GM18517 (cell line): Measurements from ENCODE around the gene MTLN.
"Not testable (repeated sequence)": the region's sequence is repeated elsewhere in the genome, so short reads cannot be mapped to it uniquely, and the experiment has no call there.

Experiments
- ATAC-seq: cut with Tn5 transposase; IDR thresholded peaks from one replicate; pipeline ENCODE4 v1.9.1; 2021; ENCODE audit warnings: mild to moderate bottlenecking, moderate library complexity; ENCODE audit not compliant: unreplicated experiment

MTLN gene, protein sequence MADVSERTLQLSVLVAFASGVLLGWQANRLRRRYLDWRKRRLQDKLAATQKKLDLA

DNA sequence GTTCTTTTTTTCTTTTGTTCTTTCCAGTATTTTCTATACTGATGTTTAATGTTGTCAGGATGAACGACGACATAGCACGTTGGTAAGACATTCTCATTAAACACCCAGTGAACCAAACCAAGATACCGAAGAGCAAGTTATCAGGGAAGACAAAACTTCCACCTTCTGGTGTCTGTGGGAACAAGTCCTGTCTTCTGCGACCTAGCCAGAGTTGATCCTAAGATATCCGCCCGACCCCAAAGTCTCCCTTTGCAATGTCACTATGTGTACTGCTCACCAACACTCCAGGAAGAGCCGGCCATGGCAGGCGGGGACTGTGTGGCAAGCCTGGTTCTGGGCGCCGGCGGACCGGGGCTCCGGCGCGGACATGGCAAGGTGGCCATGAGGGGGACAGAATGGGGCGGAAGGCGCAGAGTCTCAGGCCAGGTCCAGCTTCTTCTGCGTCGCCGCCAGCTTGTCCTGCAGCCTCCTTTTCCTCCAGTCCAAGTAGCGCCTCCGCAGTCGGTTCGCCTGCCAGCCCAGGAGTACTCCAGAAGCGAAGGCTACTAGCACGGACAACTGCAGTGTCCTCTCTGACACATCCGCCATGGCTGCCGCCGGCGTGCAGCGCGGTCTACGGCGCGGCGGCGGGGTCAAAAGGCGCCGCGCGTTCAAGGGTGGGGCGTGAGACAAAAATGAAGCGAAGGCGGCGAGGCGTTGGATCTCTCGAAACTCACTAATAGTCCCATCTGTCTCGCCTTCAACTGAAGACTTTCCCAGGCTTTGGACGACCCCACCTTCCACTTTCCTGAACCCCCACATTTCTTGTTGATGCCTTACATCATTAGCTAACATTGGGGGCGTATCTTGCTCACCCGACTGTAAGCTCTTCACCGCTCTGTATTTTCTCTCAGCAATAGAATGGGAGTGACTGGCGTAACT, at the start of gene MTLN:
Gene MTLN, minus strand, starts transcription at position 610 of the 921 bp plus-strand sequence. Its CDS starts 22 bp downstream, at position 588.
- peak; percentile 83 for ATAC-seq

DNA sequence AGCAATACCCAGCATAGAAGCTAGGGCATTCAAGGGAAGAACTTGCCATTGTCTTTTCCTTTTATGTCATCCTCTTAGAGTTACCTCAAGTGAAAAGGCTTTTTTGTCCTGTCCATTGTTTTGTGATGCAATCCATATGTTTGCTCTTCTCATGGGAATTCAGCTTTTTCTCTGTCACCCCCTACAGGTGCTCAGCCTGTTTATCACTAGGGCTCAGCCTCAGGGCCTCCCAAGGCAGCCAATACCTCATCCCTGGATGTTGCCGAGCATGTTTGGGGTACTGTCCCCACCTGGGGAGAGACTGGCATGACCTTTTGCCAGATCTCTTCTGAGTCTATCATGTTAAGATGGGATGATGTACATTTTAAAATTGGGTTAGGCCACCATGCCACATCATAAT, 49.6 kb upstream of the MTLN start:
- not testable (repeated sequence) for ATAC-seq

DNA sequence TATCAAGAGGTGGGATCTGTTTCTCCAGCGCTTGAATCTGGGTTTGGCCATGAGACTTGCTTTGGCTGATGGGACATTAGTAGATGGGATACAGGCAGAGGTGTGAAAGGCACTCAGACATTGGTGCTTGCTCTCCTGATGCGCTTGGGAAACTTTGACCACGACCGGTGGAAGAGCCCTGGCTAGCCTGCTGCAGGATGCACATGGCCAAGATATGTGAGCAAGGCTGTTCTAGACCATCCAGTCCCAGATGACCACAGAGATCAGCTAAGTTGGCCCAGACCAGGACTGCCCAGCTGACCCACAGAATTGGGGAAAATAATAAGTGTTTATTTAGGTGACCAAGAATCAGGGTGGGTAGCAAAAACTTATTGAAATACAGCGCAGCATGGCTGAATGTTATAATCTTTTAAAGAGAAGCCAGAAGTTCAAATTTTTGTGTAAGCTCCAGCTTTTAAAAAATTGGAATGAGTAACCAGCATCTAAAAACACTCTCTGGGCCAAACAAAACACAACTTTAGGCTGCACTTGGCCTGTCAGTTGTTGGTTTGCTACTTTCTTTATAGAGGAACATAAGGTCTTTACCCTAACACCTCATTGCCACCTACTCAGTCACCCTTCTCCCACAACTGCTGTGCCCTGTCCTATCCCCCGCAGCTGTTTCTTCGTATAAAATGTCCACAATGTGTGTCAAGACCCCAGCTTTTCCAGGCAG, 35.9 kb upstream of the MTLN start:
- not testable (repeated sequence) for ATAC-seq

DNA sequence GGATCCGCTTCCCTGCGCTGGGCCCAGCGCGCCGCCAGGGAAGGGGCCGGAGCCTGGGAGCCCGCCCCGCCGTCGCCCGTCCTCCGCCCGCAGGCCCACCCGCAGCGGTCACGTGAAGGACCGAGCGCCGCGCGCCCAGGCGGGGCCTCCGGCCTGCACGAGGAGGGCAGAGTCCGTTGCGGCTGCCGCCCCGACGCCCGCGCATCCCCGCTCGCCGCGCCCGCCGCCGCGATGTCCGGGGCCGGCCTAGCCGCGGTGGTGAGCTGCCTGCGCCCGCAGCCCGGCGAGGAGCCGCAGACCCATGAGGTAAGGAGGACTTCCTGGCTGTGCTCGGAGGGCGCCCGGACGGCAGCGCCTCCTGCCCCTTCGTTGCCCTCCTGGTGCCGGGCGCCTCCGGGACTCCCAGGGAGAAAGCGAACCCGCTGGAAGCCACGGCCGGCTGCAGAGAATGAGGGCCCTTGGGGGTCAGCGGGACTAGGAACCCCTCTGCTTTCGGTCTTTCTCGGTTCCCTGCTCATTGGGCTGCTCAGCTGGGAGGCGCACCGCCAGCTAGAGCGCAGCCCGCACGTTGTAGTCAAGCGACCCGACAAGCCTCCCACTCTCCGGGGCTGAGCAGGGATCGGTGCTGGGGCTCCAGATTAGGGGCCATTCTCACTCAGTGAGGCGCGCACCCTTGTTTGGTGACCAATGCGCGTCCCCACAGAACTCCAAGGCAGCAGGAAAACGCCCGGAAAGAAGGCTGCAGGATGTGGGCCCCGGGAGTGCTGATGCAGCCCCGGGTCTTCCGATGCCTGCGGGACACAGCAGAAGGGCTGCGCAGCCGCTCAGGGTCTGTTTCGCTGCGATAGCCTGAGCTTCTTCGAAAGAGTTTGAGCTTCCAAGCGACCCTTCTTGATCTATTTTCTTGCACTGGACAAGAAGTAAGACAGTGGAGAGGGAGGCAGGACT, 33.4 kb upstream of the MTLN start:
- not testable (repeated sequence) for ATAC-seq

DNA sequence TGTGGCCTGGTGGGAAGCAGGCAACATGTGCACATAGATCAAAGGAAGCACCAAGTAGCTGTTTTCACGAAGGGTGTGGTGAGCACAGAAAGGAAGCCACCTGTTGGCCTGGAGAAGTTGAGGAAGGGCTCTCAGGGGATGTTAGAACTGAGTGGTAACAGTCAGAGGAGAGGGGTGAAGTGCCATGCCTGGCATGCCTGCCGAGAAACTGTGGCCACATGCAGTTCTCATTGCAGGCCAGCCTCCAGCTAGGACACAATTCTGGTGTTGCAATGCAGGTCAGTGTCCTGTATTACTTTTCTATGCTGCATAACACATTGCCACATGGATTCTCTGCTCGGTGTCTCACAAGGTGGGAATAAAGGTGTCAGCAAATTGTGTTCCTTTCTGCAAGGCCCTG, 30.9 kb upstream of the MTLN start:
- ATAC-seq, result not testable (repeated sequence)

DNA sequence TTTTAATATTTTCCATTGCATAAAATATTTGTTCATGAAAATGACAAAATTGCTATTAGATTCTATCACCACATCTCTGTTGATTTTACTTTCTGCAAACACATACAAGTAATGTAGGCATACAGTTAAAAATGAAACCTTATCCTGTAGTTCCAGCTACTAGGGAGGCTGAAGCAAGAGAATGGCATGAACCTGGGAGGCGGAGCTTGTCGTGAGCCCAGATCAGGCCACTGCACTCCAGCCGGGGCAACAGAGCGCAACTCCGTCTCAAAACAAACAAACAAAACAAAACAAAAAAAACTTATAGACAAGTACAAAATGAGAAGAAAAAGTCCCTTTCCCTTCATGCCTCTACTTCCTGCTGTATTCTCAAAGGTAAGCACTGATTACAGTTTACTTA, 22.2 kb upstream of the MTLN start:
- ATAC-seq, result not testable (repeated sequence)

DNA sequence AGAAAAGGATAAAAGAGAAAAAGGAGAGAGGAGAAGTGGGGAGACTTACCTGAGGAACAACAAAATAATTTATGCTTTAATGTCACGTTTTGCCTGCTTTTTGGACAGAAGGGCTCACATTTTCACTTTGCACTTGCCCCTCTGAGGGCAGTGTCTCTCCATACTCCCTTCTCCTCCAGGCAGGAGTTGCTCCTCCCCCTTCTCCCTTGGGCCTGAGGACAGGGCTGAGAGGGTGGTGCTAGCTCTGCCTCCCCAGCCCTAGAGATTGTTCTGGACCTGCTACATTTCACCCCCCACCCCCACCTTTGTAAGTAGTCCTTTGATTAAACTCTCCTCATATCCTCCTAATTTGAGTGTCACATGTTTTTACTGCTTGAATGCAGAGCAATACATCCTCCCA, 17.5 kb upstream of the MTLN start:
- not testable (repeated sequence) for ATAC-seq

DNA sequence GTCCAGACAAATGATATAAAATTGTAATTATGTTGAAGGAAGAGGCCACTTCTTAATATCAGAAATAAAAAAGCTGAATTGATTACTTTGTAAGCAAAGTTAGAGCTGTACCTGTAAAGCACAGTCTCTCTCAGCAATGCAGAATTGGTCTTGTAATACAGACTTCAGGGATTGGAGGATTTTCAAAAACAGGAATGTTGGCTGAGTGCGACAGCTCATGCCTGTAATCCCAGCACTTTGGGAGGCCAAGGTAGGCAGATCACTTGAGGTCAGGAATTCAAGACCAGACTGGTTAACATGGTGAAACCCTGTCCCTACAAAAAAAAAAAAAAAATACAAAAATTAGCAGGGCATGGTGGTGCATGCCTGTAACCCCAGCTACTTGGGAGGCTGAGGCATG, 10.3 kb upstream of the MTLN start:
- ATAC-seq, result not testable (repeated sequence)

DNA sequence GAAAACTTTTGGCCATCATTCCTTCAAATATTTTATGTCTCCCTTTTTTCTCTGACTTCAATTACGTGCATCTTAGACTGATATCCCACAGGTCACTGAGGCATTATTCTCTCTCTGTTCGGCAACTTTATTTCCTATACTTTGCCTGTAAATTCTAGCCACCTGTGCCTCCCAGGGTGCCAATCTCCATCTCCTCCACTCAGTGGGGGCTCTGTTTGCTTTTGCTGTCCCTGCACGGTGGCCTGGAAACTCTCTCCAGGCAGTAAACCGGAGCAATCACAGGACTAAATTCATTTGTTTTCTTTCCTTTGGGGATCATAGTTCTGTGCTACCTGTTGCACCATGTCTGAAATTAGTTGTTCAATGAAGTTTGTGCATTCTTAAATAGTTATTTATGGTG, 9.6 kb upstream of the MTLN start:
- ATAC-seq, result no peak

DNA sequence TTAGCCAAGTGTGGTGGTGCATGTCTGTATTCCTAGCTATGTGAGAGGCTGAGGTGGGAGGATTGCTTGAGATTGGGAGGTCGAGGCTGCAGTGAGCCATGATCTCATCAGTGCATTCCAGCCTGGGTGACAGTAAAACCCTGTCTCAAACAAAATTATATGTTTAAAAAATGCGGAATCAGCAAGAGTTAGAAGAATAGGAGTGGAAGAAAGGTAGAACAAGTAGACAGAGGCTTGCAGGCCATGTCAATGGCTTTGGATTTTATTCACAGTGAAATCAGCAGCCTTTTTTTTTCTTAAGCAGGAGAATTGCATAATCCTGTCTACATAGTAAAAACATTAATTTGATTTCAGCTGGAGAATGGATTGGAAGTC, 7.8 kb upstream of the MTLN start:
- ATAC-seq, result no peak

DNA sequence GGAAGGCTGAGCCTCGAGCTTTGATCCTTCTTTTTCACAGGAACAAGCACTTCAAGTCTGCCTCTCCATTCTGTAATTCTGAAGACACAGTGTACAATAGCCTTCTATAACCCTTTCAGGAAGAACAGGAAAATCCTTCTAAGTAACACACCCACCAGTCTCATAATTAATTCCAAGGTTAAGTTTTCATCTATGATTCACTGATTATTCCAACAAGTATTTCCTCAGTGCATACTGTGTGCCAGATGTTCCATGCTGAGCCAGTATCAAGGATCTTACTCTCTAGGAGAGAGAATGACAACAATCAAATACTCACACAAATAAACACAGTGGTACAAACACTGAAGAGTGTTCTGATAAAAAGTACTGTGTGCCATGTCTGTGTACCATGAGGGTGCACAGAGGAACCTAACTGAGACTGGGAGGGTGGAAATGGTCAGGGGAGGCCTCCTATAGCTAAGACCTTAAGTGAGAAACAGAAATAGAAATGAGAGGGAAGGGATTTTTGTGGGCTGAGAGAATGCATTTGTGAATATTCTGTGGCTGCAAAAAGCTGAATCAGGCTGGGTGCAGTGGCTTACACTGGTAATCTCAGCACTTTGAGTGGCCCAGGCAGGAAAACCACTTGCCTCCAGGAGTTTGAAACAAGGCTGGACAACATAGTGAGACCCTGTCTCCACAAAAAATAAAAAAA, 7.3 kb upstream of the MTLN start:
- ATAC-seq, result no peak

DNA sequence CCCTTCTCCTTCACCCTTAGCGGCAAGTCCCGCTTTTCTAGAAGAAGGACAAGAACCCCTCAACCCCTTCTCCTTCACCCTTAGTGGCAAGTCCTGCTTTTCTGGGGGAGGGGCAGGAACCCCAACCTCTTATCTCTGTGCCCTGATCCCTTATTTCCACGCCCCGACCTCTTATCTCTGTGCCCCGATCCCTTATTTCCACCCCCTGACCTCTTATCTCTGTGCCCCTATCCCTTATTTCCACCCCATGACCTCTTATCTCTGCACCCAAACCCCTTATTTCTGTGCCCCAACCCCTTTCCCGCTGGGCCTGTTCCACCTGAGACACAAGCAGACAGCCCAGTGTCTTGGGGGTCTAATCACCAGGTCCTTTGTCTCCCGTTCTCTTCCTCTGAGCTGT, 6.5 kb upstream of the MTLN start:
- ATAC-seq, result not testable (repeated sequence)

DNA sequence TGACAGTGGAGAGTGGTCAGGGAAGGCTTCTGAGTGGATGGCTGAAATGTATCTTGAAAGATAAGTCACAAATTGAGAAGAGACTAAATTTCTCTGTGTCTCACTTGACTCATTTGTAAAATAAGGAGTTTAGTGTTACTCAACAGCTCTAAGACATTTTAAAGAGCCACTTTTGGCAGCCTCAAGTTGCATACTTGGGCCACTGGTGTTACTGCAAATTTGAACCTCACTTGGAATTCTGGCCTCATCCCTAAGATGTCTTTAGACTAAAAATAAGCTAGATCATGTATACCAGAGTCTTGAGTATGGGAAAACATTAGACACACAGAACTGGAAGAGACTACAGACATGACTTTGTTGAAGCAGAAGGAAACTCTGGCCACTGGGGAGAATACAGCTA, 4.5 kb upstream of the MTLN start:
- no peak for ATAC-seq

DNA sequence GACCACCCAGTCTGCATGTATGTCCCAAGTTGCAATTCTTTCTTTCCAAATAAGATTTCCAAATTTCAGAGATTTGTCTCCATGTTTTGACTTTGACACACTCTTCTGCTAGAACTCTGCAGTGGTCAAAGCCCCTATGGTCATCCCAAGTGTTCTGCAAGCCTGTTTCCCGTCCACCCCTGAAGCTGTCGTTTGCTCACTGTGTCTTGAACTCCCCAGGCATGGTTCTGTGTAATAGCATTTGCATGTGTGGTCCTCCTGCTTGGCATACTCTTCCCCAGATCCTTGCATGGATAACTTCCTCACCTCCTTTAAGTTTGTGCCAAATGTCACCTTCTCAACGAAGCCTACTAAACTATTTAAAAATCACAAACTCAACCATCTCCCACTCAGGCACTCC, 3.9 kb upstream of the MTLN start:
- no peak for ATAC-seq

DNA sequence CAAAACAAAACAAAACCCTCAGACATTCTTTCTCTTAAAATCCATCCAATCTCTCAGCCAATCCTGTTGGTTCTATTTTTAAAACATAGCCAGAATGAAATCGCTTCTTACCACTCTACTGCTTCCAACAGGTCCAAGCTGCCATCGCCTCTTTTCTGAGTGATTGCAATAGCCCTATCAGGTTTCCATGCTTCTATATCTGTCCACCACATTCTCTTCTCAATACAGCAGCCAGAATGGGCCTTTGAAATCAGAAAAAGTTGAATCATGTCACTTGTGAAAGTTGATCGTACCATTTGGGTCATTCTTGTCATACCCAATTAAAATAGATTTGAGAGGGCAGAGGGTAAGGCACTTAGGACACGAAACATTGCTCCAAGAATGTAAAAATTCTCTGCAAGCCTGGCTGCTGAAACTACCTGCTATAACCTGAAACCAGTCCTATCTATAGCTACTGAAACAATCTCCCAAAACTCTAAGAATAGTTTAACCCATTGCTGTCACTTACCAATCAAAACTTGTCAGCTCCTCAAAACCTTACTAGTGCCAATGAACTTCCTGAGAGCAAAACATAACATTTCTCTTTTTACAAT, 3.3 kb upstream of the MTLN start:
- no peak for ATAC-seq

DNA sequence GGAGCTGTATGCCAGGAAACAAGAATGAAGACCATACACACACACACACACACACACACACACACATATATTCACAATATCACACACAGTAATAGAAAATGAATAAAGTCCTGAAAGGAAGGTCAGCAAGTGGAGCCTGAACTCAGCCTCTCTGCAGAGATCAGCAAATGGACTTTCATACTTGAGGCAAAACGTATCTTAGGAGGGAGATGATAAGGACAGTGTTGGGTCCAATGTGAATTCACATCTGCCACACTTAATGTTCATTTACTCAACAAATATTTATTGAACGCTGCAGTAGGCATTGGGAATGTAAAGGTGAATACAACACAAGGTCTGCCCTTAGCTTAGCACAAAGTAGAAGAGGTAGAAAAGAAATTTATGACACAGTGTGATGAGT, 2.7 kb upstream of the MTLN start:
- ATAC-seq, result no peak

DNA sequence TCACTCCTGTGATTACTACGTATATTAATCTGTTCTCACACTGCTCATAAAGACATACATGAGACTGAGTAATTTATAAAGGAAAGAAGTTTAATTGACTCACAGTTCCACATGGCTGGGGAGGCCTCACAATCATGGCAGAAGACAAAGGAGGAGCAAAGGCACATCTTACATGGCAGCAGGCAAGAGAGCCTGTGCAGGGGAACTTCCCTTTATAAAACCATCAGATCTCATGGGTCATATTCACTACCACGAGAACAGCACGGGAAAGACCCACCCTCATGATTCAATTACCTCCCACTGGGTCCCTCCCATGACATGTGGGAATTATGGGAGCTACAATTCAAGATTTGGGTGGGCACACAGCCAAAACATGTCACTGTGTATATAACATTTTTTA, 1.2 kb upstream of the MTLN start:
- ATAC-seq, result not testable (repeated sequence)

DNA sequence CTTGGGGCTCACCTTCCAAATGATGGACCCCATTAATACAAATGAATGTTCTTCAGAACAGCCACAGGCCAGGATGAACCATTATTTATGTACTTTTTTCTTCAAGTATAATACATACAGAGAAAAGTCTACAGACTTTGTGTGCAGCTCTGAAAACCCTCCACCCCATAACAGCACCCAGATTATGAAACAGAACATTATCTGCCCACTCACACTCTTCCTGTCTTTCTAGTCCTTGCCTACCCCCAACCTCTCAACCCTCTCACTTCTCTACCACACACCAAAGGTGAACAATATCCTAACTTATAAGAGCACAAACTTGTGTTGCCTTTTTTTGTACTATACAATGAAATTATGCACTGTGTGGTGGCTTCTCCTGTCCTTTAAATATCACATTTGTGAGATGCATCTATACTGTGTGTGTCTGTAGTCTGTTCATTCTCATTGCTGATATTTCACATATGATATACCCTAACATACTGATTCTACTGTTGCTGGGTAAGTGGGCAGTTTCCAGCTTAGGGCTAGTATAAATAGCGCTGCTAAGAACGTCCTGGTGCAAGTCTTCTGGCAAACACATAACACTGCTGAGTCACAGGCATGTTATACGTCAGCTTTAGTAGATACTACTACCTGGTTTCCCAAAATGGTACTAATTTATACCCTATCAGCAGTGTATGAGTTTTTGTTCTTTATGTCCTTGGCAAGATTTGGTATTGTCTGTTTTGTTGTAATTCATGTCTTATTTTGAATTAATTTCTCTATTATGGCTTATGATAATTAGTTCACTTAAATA, 6.5 kb downstream of the MTLN start:
- ATAC-seq, result no peak
